ENCODE results near the gene FAM107B. TPM values are rescaled to one million over a fixed set of nuclear protein-coding genes. Genes with fewer than 3 reads are reported as not detected.

FAM107B gene
- total RNA-seq, 1 experiment from 2014 or later = 10.0 TPM

GRCh38 chr10:14560791-14561765 lies 213.6 kb downstream of the FAM107B start:
- DNase-seq (ENCODE audit: low spot score) = no peak

GRCh38 chr10:14560274-14560673 lies 214.4 kb downstream of the FAM107B start:
- DNase-seq (ENCODE audit: low spot score) = peak; percentile 43

- no peak for DNase-seq (ENCODE audit: low spot score)
Measured at GRCh38 chr10:14558025-14558424, 216.7 kb downstream of the FAM107B start.

GRCh38 chr10:14557567-14557966 lies 217.1 kb downstream of the FAM107B start:
- no peak for DNase-seq (ENCODE audit: low spot score)

GRCh38 chr10:14556285-14556956 lies 218.3 kb downstream of the FAM107B start:
- no peak for DNase-seq (ENCODE audit: low spot score)

- DNase-seq (ENCODE audit: low spot score) = no peak
Measured at GRCh38 chr10:14555807-14556206, 218.9 kb downstream of the FAM107B start.

GRCh38 chr10:14554491-14555205 lies 220.0 kb downstream of the FAM107B start:
- DNase-seq (ENCODE audit: low spot score) = no peak

GRCh38 chr10:14554091-14554490 lies 220.6 kb downstream of the FAM107B start:
- no peak for DNase-seq (ENCODE audit: low spot score)

GRCh38 chr10:14553448-14553847 lies 221.2 kb downstream of the FAM107B start:
- no peak for DNase-seq (ENCODE audit: low spot score)

- DNase-seq (ENCODE audit: low spot score) = no peak
Measured at GRCh38 chr10:14552015-14552414, 222.7 kb downstream of the FAM107B start.

- no peak for DNase-seq (ENCODE audit: low spot score)
Measured at GRCh38 chr10:14550471-14550981, 224.2 kb downstream of the FAM107B start.

GRCh38 chr10:14549496-14549895 lies 225.2 kb downstream of the FAM107B start:
- DNase-seq (ENCODE audit: low spot score) = no peak

GRCh38 chr10:14548970-14549369 lies 225.7 kb downstream of the FAM107B start:
- DNase-seq (ENCODE audit: low spot score) = no peak

- DNase-seq (ENCODE audit: low spot score) = no peak
Measured at GRCh38 chr10:14548474-14548873, 226.2 kb downstream of the FAM107B start.

- DNase-seq (ENCODE audit: low spot score) = no peak
Measured at GRCh38 chr10:14547816-14548215, 226.9 kb downstream of the FAM107B start.

GRCh38 chr10:14545827-14546226 lies 228.9 kb downstream of the FAM107B start:
- no peak for DNase-seq (ENCODE audit: low spot score)

- no peak for DNase-seq (ENCODE audit: low spot score)
Measured at GRCh38 chr10:14543904-14544210, 230.8 kb downstream of the FAM107B start.

- no peak for DNase-seq (ENCODE audit: low spot score)
Measured at GRCh38 chr10:14543046-14543903, 231.4 kb downstream of the FAM107B start.

- DNase-seq (ENCODE audit: low spot score) = no peak
Measured at GRCh38 chr10:14541379-14541778, 233.3 kb downstream of the FAM107B start.

GRCh38 chr10:14540611-14541010 lies 234.1 kb downstream of the FAM107B start:
- no peak for DNase-seq (ENCODE audit: low spot score)

GRCh38 chr10:14540062-14540461 lies 234.6 kb downstream of the FAM107B start:
- no peak for DNase-seq (ENCODE audit: low spot score)

All from H4 (cell line).